NCI-H1092 (cell line): Measurements from ENCODE around the gene CP.
"Not testable (repeated sequence)": the region's sequence is repeated elsewhere in the genome, so short reads cannot be mapped to it uniquely, and the experiment has no call there.

Experiments used
- DNase-seq: peaks from one replicate; lab custom pipeline; 2025; lab: John Stamatoyannopoulos, UW

Gene CP

DNA sequence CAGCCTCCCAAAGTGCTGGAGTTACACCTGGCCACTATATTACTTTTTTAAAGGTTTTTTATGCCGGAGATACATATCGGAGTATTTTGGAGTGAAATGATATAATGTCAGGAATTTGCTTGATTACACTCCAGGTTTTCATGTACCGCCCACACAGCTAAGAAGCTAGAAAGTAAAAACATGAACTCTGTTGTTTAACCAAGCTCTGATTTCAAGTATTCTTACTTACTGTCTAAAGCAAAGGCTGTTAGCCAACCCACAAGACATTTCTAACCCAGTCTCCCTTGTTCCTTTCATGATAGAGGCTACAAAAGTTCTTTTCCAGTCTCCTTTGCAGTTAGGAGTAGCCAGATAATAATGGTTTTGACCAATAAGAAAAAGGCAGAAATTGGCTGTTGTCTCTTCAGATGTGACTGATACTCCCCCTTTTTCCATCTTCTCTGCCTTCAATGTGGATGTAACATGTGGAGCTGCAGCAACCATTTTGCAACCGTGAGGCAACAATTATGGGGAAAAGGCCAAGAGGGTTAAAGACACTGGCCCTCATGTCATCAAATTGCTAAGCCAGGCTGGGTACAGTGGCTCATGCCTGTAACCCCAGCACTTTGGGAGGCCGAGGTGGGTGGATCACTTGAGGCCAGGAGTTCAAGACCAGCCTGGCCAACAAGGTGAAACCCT, 6.1 kb upstream of the CP start:
- no peak for DNase-seq

DNA sequence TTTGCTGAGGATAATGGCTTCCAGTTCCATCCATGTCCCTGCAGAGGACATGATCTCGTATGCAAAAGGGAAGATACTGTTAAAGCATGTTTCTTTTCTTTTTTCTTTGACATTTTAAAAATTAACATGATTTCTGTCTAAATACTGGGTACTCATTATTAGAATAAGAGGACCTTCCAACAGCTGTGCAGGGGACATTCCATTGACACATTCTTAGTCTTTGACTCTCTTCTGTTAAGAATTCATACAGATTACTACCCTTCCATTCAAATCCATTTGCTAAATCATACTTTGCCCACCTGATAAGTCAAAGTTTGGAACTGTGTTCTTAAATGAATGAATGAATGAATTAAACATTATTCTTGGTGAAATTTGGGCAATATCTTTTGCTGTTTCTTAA, 5.1 kb upstream of the CP start:
- no peak for DNase-seq

DNA sequence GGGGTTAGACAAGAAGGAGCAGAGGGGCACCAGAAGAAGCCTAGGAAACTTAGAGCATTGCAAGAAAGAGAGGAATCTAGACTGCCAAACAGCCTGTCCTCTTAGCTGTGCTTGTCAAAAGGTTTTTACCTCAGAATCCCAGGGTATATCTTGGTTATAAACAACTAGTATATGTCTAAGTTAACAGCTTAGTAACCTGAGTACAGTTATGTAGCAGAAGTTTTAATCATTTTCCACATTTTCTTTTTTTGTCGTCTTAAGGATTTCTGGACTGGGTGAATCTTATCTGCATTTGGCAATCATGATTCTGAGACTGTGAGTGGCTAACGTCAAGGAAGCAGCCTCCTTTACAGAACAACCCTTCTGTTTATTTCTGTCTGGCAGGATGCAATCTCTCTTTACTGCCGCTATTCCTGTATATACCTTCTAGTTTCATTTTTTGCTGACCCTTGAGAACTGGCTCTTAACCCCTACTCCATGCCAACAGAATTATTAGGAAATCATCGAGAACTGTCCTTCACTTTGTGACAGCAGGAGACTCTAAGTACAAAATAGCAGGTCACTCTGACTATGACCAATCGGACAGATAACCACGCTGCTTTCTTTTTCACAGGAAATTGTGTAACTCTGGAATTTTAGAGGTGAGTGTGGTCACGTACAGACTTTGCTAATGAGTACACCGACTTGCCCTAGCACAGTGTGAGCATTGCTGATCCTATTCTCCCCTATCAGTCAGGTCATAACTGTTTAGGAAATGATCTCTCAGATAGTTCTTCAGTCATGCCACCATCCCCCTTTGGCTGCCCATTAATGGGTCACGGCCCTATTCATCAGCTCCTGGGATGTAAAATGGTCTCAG, 3.3 kb upstream of the CP start:
- no peak for DNase-seq

DNA sequence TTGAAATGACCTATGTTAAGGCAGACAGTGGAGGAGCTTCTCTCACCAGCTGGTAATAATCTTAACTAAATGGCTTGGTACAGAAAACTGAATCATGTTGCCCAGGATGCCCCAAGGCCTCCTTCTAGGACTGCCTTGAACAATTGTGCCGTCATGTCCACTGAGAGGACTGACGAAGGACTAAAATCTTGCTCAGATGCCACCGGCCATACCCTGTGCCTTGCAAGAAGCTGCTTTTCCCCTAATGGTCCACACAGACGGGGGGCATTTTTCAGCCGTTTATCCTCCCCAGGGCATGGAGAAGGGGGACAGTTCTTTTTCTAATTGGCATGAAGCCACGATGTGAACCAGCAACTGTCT, 1.8 kb upstream of the CP start:
- DNase-seq: no peak

DNA sequence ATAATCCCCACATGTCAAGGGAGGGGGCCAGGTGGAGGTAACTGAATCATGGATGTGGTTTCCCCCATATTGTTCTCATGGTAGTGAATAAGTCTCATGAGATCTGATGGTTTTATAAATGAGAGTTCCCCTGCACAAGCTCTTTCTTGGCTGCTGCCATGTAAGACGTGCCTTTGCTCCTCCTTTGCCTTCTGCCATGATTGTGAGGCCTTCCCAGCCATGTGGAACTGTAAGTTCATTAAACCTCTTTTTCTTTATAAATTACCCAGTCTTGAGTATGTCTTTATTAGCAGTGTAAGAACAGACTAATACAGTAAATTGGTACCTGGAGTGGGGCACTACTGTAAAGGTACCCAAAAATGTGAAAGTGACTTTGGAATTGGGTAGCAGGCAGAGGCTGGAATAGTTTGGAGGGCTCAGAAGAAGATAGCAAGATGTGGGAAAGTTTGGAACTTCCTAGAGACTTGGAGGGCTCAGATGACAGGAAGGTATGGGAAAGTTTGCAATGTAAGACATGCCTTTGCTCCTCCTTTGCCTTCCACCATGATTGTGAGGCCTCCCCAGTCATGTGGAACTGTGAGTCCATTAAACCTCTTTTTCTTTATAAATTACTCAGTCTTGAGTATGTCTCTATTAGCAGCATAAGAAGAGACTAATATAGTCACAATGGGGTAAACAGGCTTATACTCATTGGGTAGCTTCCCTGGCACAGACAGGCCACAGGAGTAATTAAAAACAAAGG, 2.1 kb downstream of the CP start:
- not testable (repeated sequence) for DNase-seq

DNA sequence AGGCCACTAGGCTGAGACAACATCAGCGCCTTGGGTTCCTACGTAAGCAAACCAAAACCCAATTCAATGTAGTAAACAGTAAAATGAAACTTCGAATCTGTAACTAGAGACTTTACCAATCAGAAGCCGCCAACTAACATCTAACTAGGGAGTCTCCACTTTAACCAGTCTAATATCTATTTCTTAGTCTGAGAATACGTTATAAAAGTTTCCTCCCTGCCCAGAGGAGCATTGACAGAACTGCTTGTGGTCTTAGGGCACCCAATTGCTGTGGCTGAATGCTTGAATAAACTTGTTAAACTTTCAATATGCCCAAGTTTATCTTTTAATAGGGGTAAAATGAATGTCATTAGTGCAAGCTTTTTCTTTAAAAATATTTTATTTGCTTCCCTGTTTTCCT, 4.3 kb downstream of the CP start:
- DNase-seq: no peak

DNA sequence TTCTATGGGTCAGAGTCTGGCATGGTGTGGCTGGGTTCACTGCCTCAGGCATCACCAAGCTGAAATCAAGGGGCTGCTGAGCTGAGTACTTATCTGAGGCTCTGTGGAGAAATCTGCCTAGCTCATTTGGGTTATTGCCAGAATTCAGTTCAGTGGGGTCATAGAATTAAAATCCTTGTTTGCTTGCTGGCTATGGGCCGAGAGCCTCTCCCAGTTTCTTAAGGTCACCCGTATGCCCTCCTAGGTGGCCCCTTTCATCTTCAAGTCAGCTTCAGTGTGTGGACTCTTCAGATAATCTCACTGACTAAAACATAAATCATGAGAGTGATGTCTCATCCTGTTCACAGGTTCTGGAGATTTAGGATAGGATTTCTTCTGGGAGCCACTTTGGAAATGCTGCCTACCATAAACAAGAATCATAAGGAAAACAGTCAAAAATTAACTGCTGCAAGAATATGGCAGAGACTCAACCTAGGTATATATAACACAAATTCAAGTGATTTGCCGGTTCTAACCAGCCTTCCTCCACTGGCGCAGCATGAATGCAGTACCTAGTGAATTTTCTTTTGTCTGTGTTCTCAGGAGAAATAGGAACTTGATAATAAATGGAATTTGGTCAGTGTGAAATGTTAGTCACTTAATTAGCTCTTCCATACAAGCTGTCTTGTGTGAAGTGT, 5.3 kb downstream of the CP start:
- DNase-seq: peak; percentile 13

DNA sequence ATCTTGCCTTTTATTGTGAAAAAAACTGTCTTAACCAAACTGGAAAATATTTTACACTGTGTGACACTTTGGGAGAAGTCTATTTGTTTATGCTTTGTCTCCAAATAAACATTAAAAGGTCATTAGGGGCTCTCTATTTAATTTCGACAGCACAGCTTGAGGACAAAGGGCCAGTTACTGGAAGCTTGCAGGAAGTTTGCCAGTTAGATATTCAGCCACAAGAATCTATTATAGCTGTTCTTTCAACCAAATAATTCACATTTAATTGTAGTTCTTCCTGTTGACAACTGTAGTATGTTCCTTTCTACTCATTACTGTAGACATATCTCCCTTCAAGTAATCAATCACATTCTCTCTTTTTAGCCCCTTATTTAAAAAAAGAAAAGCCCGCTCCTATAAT, 6.1 kb downstream of the CP start:
- no peak for DNase-seq

DNA sequence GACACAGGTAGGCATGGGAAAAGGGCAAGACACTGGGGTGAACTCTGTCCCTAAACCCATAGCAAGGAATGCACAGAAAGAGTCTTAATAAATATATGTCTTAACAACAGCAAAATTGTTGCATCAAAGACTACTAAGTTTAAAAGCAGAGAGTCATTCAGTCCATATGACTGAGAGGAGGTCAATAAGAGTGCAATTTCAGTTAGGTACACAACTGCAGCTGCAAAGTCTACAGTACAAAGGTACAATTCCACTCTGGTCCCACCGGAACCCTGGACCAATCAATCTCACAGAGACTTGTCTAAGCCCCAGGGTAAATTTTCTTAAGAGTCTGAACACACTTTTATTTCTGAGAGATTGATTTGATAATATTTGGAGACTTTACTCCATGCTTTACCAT, 6.9 kb downstream of the CP start:
- no peak for DNase-seq

DNA sequence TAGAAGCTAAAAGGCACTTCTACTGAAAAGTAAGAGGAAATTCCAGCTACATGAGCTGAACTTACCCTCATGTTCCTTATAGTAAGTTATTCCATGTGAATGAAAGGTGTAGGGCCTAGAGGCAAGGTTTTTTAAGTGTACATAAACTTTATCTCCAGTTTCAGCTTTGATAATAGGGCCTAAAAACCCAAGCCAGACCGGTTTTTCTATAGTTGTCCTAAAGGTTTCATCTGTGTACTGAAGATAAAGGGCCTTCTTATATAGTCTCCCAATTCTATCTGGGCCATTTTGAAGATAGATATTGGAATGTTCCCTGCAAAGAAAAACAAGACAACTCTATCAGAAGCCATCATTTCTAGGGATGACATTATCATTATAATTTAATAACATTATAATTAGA, 9.2 kb downstream of the CP start:
- no peak for DNase-seq

DNA sequence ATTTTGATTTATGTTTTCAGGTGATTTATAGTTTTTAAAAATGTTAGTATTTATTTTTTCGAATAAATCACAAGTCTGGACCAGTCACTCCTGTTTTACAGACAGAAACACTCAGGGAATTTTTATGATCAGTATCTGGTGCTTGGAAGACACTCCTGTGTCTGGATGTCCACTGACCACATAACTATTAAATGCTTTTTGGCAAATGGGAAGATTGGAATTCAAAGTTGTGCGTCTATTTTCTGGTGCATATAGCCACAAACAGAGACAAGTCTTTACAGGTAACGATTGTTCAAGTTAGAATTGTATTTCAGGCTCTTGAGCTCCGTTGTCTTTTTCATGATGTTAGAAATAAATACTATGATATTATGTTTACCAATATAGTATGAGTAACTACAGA, 12.2 kb downstream of the CP start:
- no peak for DNase-seq

DNA sequence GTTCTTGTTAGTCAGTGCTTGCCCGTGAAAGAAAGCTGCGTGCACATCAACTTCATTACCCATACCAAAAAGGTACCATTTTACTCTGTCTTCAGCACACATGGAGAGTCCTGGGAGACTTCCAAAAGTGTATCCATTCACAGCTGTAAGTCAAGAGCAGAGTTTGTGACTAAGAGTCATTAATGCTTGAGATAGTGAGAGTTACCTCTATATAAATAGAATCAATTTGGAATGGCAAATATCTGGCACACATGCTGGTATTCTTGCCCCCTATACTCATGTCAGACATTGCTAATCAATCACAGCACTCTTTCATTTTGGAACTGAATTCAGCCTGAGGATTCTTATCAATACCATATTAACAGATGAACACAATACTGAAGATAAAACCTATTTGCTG, 14.2 kb downstream of the CP start:
- DNase-seq: no peak

DNA sequence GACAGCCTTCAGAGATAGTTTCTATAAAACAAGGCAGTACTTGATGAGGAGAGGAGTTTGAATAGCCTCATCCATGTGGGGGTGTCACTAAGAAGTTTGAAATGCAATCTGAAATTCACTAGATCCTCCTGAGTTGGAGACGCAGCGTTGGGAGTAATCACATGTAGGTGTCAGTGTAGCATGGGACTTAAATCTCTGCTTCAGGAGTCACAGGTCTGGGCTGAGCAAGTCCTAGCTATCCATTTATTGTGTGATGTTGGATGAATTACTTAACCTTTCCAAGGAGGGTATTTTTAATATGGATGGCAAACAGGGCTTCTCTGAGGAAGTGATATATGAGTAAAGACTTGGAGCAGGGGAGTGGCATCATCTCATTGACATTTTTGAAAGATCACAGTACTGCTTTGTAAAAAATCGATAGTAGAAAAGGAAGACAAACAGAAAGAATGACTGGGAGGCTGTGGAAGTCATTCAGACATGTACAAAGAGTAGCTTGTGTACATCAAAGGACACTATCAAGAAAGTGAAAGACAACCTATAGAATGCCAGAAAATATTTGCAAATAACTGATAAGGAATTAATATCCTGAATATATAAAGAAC, 17.1 kb downstream of the CP start:
- no peak for DNase-seq

DNA sequence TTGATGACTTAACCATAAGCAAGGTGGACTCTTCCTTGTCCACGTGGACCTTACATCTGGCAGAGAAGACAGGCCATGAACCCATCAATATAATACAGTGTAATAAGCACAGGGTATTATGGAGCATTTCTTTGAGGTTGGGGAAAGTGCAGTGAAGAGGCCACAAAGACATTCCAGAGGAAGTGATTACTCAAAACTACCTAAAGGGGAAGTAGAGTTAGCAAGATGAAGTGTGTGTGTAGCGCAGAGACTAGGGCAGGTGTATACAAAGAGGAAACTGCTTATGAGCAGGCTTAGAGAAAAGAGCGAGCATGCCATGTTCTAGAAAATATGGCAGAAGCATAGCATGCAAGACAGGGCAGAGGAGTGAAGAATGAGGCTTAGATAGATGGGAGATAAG, 17.9 kb downstream of the CP start:
- no peak for DNase-seq

DNA sequence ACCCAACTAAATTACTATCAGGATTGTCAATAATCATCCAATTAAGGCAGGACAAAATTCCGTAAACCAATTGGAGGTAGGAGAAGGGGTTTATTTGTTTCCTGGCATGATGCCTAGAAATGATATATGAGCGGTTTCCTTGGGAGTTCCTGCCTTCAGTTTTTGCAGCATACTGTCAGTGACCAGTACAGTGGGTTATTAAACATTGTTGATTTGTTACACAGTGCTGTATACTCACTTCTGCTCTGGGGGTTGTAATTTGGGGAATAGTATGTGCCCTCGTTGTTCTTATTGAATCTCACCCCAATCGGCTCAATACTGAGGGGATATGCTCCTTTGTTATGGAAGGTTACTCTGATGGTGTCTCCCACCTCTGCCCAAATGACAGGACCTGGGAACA, 22.2 kb downstream of the CP start:
- peak; percentile 65 for DNase-seq

DNA sequence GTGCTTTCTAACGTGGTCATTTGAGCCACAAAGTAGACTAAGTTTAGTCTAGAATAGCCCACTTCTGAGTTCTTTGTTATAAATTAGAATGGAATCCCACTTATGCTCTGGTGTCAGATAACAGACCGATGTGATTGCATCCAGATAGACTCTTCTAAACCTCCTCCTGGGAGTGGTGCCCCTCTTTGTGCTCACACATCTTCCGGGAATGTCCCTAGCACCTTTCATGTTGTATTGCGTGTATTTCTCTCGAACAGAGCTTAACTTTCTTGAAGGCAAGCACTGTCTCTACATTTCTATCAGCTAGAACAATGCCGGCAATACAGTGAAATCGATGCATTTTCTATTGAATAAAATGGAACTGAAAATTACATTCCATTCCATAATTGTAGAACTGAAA, 23.0 kb downstream of the CP start:
- no peak for DNase-seq

DNA sequence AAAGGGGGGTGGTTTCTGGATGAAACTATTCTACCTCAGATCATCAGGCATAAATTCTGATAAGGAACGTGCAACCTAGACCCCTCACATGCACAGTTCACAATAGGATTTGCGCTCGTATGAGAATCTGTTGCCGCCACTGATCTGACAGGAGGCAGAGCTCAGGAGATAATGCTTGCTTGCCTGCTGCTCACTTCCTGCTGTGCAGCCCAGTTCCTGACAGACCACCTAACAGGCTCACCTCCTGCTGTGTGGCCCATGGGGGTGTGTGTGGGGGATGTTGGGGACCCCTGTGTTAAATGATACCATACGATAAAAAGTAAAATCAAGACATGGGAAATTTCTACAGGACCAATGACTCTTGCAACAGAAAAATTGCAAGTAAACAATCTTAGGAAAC, 24.0 kb downstream of the CP start:
- DNase-seq: no peak

DNA sequence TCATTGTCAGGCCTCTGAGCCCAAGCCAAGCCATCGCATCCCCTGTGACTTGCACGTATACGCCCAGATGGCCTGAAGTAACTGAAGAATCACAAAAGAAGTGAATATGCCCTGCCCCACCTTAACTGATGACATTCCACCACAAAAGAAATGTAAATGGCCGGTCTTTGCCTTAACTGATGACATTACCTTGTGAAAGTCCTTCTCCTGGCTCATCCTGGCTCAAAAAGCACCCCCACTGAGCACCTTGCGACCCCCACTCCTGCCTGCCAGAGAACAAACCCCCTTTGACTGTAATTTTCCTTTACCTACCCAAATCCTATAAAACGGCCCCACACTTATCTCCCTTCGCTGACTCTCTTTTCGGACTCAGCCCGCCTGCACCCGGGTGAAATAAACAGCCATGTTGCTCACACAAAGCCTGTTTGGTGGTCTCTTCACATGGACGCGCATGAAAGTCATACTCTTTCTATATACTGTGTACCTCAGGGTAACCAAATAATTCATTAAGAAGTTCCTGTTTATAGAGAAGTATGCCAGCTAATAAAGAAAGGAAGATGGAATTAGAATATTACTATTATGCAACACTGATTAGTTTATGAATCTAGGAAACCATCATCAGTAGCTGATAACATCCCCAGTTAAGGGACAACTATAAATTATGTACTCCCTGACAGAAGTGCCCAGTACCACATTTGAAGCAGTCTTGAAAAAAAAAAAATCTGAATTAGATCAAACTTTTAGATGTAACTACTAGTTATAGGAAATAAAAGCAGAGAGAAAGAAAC, 24.6 kb downstream of the CP start:
- not testable (repeated sequence) for DNase-seq

DNA sequence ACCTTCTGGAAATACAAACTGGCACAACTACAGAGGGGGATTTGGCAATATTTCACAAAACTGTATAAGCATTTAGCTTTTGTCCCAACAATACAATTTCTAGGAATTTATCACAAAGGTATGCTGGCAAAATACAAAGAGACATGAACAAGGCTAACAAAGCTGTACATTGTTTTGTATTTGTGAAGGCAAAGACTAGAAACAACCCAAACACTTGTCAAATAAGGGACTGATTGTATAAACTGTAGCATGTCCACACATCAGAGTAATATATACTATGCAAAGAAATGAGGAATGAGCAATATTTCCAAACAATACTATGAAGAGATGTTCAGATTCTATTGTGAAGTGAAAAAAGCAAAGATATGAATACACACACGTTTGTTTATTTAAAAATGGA, 26.4 kb downstream of the CP start:
- no peak for DNase-seq

DNA sequence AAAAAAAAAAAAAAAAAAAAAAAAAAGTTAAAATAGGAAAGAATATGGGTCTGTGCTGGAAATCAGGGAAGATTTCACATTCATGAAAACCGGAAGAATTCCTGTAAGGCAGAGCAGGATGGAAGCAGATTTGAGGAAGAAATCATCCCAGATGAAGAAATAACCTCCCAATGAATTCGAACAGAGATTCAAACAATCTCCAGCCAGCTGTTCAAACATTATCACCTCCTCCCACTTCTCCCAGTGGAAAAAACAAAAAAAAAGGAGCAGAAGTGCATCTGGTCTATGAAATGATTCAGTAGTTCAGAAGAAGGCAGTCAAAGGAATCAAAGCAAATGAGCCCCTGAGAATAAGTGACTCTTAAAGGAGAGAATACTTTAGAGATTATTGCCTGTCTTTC, 33.1 kb downstream of the CP start:
- no peak for DNase-seq

DNA sequence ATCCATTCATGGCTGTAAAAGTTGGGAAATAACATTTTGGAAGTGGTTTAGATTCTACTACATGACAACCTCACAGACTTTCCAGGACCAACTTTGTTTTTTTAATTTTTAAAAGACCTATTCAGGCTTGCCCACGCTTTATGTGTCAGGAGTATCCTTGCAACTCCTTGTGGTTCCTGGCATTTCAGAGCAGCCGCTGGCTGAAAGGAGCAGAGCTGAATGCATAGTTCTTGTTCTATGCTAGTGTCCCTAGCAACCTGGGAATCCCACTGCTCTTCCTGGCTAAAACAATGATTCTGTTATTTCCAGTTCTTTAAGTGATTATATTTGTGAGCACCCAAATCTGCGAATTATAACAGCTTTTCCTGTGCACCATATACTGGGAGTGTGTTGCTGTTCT, 34.9 kb downstream of the CP start:
- DNase-seq: no peak
